Fibroblast of mammary gland (primary cell): Measurements from ENCODE around the gene NRN1.

Source experiments
- DNase-seq: peaks from one replicate; pipeline ENCODE4 v3.0.0-alpha.2; 2010; ENCODE audit warnings: low read depth
- H3K4me3 ChIP-seq: 2 replicates; pipeline ENCODE4 v1.5.1; 2011; ENCODE audit warnings: low read depth, mild to moderate bottlenecking, low read length, moderate library complexity; ENCODE audit not compliant: control insufficient read depth
- TF ChIP-seq, protein P1 (sequence below): conservative IDR thresholded peaks from 2 replicates; pipeline ENCODE4 v1.5.1; 2011; ENCODE audit warnings: low read depth, low read length, inconsistent platforms; ENCODE audit not compliant: control insufficient read depth, insufficient read depth

The NRN1 gene

DNA sequence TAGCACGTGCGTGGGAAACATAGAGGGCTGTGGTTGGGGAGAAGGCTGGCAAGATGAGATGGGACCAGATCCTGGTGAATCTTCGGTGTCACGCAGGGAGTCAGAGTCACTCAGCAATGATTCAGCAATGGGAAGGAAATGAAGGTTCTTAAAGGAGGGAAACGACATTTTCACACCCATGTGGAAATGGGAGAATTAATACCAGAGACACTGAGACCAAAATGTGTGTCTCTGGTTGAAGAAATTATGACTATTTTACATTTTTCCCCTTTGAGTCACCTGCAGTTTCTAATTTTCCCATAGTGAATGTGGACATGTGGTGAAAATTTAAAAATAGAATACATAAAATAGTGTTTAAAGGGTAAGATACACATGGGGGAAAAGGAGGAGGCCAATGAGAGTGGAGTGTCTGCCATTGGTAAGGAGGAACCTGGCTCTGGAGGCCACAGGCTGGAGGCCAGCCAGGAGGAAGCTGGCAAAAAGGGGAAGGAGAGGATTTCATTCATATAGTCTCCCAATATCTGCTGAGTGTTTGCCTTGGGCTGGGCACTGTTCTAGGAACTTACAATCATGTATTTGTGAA lies 17.5 kb downstream of the NRN1 start:
- DNase-seq, result peak; percentile 77
- TF ChIP-seq, protein P1, sequence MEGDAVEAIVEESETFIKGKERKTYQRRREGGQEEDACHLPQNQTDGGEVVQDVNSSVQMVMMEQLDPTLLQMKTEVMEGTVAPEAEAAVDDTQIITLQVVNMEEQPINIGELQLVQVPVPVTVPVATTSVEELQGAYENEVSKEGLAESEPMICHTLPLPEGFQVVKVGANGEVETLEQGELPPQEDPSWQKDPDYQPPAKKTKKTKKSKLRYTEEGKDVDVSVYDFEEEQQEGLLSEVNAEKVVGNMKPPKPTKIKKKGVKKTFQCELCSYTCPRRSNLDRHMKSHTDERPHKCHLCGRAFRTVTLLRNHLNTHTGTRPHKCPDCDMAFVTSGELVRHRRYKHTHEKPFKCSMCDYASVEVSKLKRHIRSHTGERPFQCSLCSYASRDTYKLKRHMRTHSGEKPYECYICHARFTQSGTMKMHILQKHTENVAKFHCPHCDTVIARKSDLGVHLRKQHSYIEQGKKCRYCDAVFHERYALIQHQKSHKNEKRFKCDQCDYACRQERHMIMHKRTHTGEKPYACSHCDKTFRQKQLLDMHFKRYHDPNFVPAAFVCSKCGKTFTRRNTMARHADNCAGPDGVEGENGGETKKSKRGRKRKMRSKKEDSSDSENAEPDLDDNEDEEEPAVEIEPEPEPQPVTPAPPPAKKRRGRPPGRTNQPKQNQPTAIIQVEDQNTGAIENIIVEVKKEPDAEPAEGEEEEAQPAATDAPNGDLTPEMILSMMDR, result no peak
- no peak overlapping the region for H3K4me3 ChIP-seq

DNA sequence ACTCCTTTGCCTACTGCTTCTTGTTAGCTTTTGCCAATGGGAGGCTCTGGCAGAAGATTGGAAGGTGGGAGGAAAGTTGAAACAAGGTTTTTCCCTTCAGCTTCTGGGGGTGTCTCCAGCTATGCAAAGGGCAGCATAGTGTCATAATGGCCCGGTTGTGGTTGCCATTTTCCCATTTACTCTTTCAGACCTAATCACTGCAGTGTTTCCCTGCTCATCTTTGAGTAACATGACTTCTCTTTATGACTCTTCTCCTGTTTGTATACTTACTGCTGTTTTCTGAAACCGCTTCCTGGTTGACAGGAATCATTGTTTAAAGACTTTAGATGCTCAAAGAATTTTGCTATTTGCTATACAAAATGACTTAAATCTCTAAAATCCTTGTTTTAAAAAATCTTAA lies 19.9 kb downstream of the NRN1 start:
- DNase-seq, result no peak
- no peak overlapping the region for H3K4me3 ChIP-seq
- TF ChIP-seq, protein P1, result no peak

DNA sequence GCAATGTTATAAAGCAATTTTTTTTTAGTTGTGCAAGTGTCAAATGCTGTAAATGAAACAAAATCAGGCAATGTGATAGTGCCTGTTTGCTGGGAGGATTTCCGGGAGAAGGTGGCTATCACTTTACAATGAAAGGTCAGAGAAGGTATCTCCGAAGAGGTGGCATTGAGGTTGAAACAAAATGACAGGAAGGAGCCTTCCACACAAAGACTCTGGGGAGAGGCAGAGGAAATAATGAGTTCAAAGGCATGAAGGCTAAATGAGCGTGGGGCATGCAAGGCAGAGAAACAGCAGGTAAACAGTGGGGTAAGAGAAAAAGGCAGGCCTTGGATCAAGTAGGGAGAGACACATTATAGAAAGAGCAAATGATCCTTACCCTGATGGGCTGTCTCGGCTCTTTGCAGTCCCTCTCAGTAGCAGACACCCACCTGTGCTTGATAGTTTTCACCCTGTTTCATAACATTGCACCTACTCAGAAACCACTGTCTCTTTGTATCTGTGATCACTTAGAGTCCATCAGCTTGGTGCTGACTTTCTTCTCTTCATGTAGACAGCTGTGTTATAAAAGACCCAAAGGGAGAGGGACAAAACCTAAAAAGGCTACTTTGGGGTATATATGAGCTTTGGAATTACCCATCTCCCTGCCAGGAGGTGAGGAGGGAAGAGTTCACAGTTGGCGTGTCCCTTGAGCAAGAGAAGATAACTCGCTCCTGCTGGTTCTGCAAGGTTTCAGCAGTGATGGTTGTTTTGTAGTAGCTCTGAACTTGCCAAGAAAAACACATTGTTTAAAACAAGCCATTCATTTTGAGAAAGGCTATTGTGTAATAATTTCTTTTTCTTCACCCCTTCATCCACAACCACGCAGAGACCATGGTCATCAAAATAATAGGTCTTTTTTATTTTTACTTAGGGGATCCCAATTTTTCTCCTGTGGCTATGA lies 22.3 kb downstream of the NRN1 start:
- TF ChIP-seq, protein P1, result no peak
- H3K4me3 ChIP-seq, result no peak overlapping the region
- no peak for DNase-seq

DNA sequence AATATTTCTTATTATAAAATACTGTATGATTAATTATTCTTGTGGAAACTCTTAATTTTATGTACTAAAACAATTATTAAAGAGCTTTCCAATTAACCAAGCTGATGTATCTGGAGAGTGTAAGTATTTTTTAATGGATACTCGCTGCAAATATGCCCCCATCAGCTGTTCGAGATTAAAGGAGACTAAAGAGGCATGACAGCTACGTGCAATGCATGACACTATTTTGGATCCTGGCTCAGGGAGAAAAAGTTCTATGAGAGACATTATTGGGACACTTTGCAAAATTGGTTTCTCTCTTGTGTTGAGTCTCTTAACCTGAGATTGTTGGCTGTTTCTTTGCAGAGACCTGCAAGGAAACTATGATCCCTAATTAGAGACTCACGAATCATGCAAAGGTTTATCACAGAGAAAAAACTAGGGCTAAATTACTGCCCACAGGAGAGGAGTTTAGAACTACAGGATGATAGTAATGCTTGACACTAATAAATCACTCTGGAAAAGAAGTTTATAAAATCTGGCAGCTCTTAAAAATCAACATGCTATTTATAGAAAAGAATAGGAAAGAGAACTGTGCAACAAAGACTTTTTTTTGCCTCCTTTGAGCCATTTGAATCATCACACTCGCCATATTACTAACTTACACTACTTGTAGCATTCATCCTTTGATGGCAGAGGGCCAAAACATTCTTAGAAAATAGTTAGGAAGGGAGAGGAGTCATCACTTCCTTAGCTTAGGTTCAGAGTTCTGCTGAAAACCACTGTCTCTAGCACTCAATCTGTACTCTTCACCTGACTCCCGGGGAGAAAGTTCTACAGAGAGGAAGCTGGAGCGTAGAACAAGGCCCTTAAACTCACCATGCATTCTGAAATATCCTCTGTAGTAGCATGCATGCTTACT lies 25.3 kb downstream of the NRN1 start:
- peak; percentile 96 for DNase-seq
- TF ChIP-seq, protein P1, result no peak
- H3K4me3 ChIP-seq, result no peak overlapping the region

DNA sequence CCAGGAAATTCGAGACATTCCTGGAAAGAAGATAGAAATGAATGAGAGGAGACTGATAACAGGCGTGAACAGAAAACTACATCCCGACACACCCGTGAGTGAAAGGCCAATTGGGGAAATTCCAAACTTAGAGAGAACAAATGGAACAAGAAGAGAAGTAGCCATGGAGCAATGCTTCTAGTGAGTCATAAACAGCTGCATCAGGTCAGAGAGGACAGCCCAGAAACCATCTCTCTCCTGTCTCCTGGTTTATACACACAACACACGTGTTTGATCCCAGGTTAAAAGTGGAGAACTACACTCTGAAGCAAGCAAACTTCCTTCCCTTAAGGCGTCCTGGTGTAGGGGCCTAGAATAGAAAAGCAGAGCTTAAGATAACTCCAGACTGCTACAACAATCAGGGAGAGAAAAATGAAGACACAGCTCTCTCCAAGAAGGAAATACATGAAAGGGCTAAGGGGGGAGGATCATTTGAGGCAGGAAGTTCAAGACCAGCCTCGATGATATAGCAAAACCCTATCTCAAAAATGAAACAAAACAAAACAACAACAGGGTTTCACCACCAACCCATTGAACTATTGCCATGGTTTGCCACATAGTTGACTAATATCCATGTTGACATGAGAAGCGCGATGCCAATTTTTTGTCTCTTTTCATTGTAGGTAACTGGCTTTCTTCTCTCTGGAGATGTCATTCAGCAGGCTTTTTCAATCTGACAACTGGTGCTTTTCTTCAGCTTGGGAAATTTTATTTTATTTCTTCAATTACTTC lies 26.9 kb downstream of the NRN1 start:
- H3K4me3 ChIP-seq, result no peak overlapping the region
- DNase-seq, result peak; percentile 89

More for the DNA sequence above, 26.9 kb downstream of the NRN1 start:
- TF ChIP-seq, protein P1, result no peak
